Calu3 (cell line): ENCODE measurements around the gene NEXN. TPM values are rescaled to one million over a fixed set of nuclear protein-coding genes. Genes with fewer than 3 reads are reported as not detected.

ENCODE experiments used
- BruUV-seq: library from RNA; stranded (reverse); fragments of 400-500 nt; replicated peaks from 2 replicates; lab custom pipeline; 2021; lab: Mats Ljungman, UMichigan
- CTCF ChIA-PET: fragments of 300-600 bp; sonication (Branson Sonifier 250); formaldehyde crosslinking; loops from one replicate; lab custom pipeline; 2022; ENCODE audit warnings: antibody characterized with exemption; lab: Charles Lee
- DNase-seq: peaks from one replicate; pipeline ENCODE4 v3.0.0; 2022
- H3K27ac Mint-ChIP-seq: one replicate; pipeline ENCODE4 v1.8.0; 2022; ENCODE audit warnings: mixed read lengths; ENCODE audit not compliant: unreplicated experiment
- H3K27me3 Mint-ChIP-seq: one replicate; pipeline ENCODE4 v1.8.0; 2022; ENCODE audit warnings: mixed read lengths; ENCODE audit not compliant: unreplicated experiment
- H3K36me3 Mint-ChIP-seq: one replicate; pipeline ENCODE4 v1.8.0; 2022; ENCODE audit warnings: mild to moderate bottlenecking, moderate library complexity, mixed read lengths; ENCODE audit not compliant: insufficient read depth, unreplicated experiment
- H3K4me1 Mint-ChIP-seq: one replicate; pipeline ENCODE4 v1.8.0; 2022; ENCODE audit warnings: mild to moderate bottlenecking, low read depth, mixed read lengths; ENCODE audit not compliant: unreplicated experiment
- H3K4me3 Mint-ChIP-seq: one replicate; pipeline ENCODE4 v1.8.0; 2022; ENCODE audit warnings: mild to moderate bottlenecking, low read depth, moderate library complexity, mixed read lengths; ENCODE audit not compliant: unreplicated experiment
- H3K9me3 Mint-ChIP-seq: one replicate; pipeline ENCODE4 v1.8.0; 2022; ENCODE audit warnings: low read depth, mixed read lengths; ENCODE audit not compliant: unreplicated experiment
- CTCF ChIP-seq: fragments of 200-600 bp; IDR thresholded peaks from one replicate; pipeline ENCODE4 v1.8.0; 2022; ENCODE audit warnings: antibody characterized with exemption; ENCODE audit not compliant: unreplicated experiment
- intact Hi-C: fragments of 100-400 bp; cut with micrococcal nuclease; formaldehyde crosslinking; loops from one replicate; pipeline ENCODE4 v1.10.0; 2022; ENCODE audit not compliant: unreplicated experiment
- total RNA-seq: library from RNA; stranded (reverse); gene quantifications from 2 replicates; pipeline ENCODE4 v1.2.3, GENCODE V29; 2022

Gene NEXN
- total RNA-seq, 1 experiment from 2014 or later = 2.0 TPM

- H3K9me3 Mint-ChIP-seq = no peaks in the 10 kb centered on the region
- peaks cover 76% of the 10 kb centered on the region for H3K36me3 Mint-ChIP-seq
- no peak overlapping the region for H3K4me3 Mint-ChIP-seq
- H3K27me3 Mint-ChIP-seq = no peaks in the 10 kb centered on the region
- no peak for TF ChIP-seq CTCF
- intact Hi-C loops = no loop called here
- CTCF ChIA-PET = no interaction called here
- H3K4me1 Mint-ChIP-seq = peaks cover 33% of the 10 kb centered on the region
- no peak for DNase-seq
- H3K27ac Mint-ChIP-seq = no peak overlapping the region
- no TSS peak for BruUV-seq
Measured at GRCh38 chr1:77966291-77966690, 77.9 kb downstream of the NEXN start.

GRCh38 chr1:77970192-77970591 is 81.8 kb downstream of the NEXN start:
- Mint-ChIP-seq H3K9me3 (no peaks in the 10 kb centered on the region), H3K27me3 (no peaks in the 10 kb centered on the region), H3K4me1 (peaks cover 31% of the 10 kb centered on the region), H3K4me3 (no peak overlapping the region), H3K36me3 (peaks cover 65% of the 10 kb centered on the region), H3K27ac (no peak overlapping the region)
- DNase-seq = no peak
- CTCF ChIA-PET = no interaction called here
- TF ChIP-seq CTCF = no peak
- intact Hi-C loops = loop anchor here (10.0 kb wide), 1 partner anchor 215 kb away; the partner anchor contains the start of gene USP33
- no TSS peak for BruUV-seq

GRCh38 chr1:77972080-77972479 is 83.7 kb downstream of the NEXN start:
- Mint-ChIP-seq H3K4me1 (peaks cover 31% of the 10 kb centered on the region), H3K36me3 (peaks cover 48% of the 10 kb centered on the region), H3K27me3 (no peaks in the 10 kb centered on the region), H3K9me3 (no peaks in the 10 kb centered on the region), H3K27ac (no peak overlapping the region), H3K4me3 (no peak overlapping the region)
- no peak for TF ChIP-seq CTCF
- intact Hi-C loops = loop anchor here (10.0 kb wide), 1 partner anchor 217 kb away; the partner anchor contains the start of gene USP33
- no TSS peak for BruUV-seq
- no peak for DNase-seq
- CTCF ChIA-PET = interaction anchor here (0.6 kb wide), 1 partner anchor 241 kb away, joined by 7 read pairs; no protein-coding TSS in a partner anchor

GRCh38 chr1:77975386-77975785 is 87.0 kb downstream of the NEXN start:
- H3K27me3 Mint-ChIP-seq = no peaks in the 10 kb centered on the region
- H3K4me3 Mint-ChIP-seq = no peak overlapping the region
- peak overlapping the region; percentile 76 for H3K27ac Mint-ChIP-seq
- no peaks in the 10 kb centered on the region for H3K9me3 Mint-ChIP-seq
- BruUV-seq = no TSS peak
- TF ChIP-seq CTCF = no peak
- peaks cover 26% of the 10 kb centered on the region for H3K36me3 Mint-ChIP-seq
- no peak for DNase-seq
- CTCF ChIA-PET = interaction anchor here (0.7 to 1.3 kb wide), 5 partner anchors 10 to 645 kb away, joined by 3 to 8 read pairs (median 3); partner anchors contain the start of genes DNAJB4 and IFI44L
- intact Hi-C loops = loop anchor here (5.0 to 10.0 kb wide), 2 partner anchors 72 to 221 kb away; partner anchors contain the start of genes GIPC2 and USP33
- H3K4me1 Mint-ChIP-seq = peaks cover 23% of the 10 kb centered on the region
